H7 (cell line): ENCODE measurements around the gene DHRSX. TPM values are rescaled to one million over a fixed set of nuclear protein-coding genes. Genes with fewer than 3 reads are reported as not detected.

Experiments
- DNase-seq: peaks from one replicate; pipeline ENCODE4 v3.0.0; 2012
- H3K27me3 ChIP-seq: 2 replicates; pipeline ENCODE4 v1.6.0; 2011; ENCODE audit warnings: mild to moderate bottlenecking, low read length; ENCODE audit not compliant: control insufficient read depth, insufficient read depth
- H3K36me3 ChIP-seq: replicated peaks from 2 replicates; pipeline ENCODE4 v1.5.1; 2011; ENCODE audit warnings: low read length; ENCODE audit not compliant: control insufficient read depth, insufficient read depth
- H3K4me3 ChIP-seq: 2 replicates; pipeline ENCODE4 v1.5.1; 2011; ENCODE audit warnings: low read depth, mild to moderate bottlenecking, control low read depth, low read length, moderate library complexity; ENCODE audit not compliant: insufficient read depth
- total RNA-seq: library from RNA; depleted of rRNA; stranded (reverse); fragments of >200 nt; shearing (Covaris generic); gene quantifications from 2 replicates; pipeline ENCODE4 v1.2.3, GENCODE V29; 2014; rRNA removed

DHRSX gene, protein sequence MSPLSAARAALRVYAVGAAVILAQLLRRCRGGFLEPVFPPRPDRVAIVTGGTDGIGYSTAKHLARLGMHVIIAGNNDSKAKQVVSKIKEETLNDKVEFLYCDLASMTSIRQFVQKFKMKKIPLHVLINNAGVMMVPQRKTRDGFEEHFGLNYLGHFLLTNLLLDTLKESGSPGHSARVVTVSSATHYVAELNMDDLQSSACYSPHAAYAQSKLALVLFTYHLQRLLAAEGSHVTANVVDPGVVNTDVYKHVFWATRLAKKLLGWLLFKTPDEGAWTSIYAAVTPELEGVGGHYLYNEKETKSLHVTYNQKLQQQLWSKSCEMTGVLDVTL
- 25.5 and 29.6 TPM in 2 replicates for total RNA-seq

DNA sequence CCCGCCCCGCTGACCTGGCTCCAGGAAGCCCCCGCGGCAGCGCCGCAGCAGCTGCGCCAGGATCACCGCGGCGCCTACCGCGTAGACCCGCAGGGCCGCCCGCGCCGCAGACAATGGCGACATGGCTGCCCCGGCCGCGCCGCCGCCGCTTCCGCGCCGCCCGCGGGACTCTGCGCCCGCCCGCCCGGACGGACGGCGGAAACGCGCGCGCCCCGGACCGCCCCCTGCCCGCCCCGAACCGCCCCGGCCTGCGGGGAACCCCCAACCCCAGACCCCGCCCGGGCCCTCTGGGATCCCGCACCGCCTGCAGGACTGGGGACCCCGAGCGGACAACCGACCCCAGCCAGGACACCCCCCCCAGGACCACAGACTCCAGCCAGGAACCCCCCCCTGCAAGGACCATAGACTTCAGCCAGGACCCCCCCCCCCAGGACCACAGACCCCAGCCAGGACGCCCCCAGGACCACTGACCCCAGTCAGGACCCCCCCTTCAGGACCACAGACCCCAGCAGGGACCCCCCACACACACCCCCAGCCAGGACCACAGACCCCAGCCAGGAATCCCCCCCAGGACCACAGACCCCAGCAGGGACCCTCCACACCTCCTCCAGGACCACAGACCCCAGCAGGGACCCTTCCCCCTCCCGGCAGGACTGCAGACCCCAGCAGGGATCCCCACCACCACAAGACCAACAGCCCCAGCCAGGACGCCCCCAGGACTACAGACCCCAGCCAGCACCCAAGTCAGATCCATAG lies at the start of gene DHRSX, which contains the start of gene ZBED1:
TSS of gene DHRSX (minus strand) at position 174 of the 756 bp plus-strand sequence. CDS start at position 123, 51 bp downstream.
TSS of gene ZBED1 (minus strand) at position 174 of the 756 bp plus-strand sequence. CDS start 10,257 bp downstream, outside the sequence.
- H3K4me3 ChIP-seq: peak within 1 kb of the TSS; percentile 69
- DNase-seq: peak; percentile 91
- no peaks in the 10 kb centered on the region for H3K27me3 ChIP-seq
- no peaks in the 10 kb centered on the region for H3K36me3 ChIP-seq

- no peak overlapping the region for H3K4me3 ChIP-seq
- no peak for DNase-seq
- H3K27me3 ChIP-seq: no peaks in the 10 kb centered on the region
- no peaks in the 10 kb centered on the region for H3K36me3 ChIP-seq
Measured at GRCh38 chrX:2549876-2550275, 49.1 kb upstream of the DHRSX start.

- Histone ChIP-seq H3K36me3 (no peaks in the 10 kb centered on the region), H3K4me3 (no peak overlapping the region), H3K27me3 (no peaks in the 10 kb centered on the region)
- DNase-seq: peak; percentile 31
Measured at GRCh38 chrX:2548711-2549423, 48.1 kb upstream of the DHRSX start.

DNA sequence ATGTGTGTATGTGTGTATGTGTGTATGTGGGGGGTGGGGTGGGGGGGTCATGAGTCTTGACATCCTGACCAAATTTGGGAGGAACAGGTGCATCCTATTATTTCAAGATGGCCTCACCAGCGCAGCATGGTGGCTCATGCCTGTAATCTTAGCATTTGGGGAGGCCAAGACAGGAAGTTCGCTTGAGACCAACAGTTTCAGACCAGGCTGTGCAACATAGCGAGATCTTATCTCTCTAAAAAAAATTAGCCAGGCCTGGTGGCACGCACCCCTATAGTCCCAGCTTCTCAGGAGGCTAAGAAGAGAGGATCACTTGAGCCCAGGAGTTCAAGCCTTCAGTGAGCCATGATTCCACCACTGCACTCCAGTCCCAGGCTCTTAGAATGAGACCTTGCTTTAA lies 47.0 kb upstream of the DHRSX start:
- Histone ChIP-seq H3K36me3 (no peaks in the 10 kb centered on the region), H3K27me3 (no peaks in the 10 kb centered on the region), H3K4me3 (no peak overlapping the region)
- no peak for DNase-seq

DNA sequence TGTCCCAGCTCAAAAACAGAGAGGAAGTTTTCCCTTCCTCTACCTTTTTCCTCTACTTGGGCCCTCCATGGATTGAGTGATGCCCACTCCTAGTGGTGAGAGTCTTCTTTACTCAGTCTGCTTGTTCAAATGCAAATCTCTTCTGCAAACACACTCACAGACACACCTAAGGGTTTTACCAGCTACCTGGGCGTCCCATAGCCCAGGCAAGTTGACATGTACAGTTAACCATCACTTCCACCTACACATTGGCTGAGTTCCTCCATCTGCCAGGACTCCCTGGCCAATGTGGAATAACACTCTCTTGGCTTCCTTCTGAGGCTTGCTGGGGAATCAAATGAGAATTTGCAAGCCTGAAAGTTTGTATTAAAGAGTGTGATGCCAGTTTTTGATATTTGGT lies 45.7 kb upstream of the DHRSX start:
- Histone ChIP-seq H3K27me3 (no peaks in the 10 kb centered on the region), H3K4me3 (no peak overlapping the region), H3K36me3 (no peaks in the 10 kb centered on the region)
- no peak for DNase-seq

DNA sequence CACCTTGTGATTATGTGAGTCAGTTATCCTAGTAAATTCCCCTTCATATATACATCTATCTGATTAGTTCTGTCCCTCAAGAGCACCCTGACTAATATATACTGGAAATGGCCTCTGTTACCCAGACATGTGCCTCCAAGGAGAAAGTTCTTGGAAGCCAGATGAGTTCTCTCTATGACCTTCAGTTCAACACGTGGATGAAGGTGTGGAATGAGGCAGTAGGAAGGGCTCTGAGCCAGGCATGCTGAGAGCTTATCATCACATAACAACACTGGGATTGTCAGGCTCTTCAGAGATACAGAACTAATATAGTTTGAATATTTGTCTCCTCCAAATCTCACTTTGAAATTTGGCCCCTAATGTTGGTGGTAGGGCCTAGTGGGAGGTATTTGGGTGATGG lies 44.4 kb upstream of the DHRSX start:
- no peaks in the 10 kb centered on the region for H3K36me3 ChIP-seq
- no peaks in the 10 kb centered on the region for H3K27me3 ChIP-seq
- no peak overlapping the region for H3K4me3 ChIP-seq
- DNase-seq: no peak

- H3K36me3 ChIP-seq: no peaks in the 10 kb centered on the region
- H3K4me3 ChIP-seq: no peak overlapping the region
- DNase-seq: no peak
- no peaks in the 10 kb centered on the region for H3K27me3 ChIP-seq
Measured at GRCh38 chrX:2542826-2543521, 42.2 kb upstream of the DHRSX start.

GRCh38 chrX:2541603-2542002 lies 40.8 kb upstream of the DHRSX start:
- DNase-seq: no peak
- no peaks in the 10 kb centered on the region for H3K27me3 ChIP-seq
- H3K36me3 ChIP-seq: no peaks in the 10 kb centered on the region
- H3K4me3 ChIP-seq: no peak overlapping the region

GRCh38 chrX:2540426-2540947 lies 39.7 kb upstream of the DHRSX start:
- H3K27me3 ChIP-seq: no peaks in the 10 kb centered on the region
- H3K4me3 ChIP-seq: no peak overlapping the region
- H3K36me3 ChIP-seq: no peaks in the 10 kb centered on the region
- no peak for DNase-seq

- no peak overlapping the region for H3K4me3 ChIP-seq
- DNase-seq: no peak
- H3K27me3 ChIP-seq: no peaks in the 10 kb centered on the region
- H3K36me3 ChIP-seq: no peaks in the 10 kb centered on the region
Measured at GRCh38 chrX:2539586-2539985, 38.8 kb upstream of the DHRSX start.

DNA sequence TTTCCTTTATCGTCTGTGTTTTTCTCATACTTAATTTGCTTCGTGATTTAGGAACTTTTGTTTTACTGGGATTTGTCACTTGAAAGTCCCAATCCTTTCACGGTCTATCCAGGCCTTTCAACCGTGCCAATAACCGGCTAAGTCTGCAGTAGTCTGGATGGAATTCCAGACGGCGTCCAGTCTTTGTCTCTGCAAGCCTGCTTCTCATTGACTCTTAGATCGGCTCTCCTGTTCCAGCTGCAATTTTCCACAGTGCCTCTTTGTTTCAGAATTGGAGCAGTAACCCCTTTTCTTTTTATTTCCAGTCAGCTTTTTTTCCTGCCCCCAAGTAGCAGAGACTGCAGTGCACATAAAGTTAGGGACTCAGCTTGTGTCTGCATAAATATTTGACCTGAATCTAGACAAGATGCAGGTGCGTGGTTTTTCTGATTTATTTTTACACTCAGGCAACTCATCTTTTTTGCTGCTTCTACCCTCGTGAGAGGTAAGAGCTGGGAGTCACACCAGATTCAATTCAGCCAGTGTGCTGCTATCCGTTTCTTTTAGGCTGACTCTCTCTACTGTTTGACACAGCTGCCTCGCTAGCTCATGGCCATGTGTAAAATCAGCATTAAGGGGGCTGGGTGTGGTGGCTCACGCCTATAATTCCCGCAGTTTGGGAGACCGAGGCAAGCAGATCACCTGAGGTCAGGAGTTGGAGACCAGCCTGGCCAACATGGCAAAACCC lies 37.4 kb upstream of the DHRSX start:
- H3K4me3 ChIP-seq: no peak overlapping the region
- H3K27me3 ChIP-seq: no peaks in the 10 kb centered on the region
- H3K36me3 ChIP-seq: no peaks in the 10 kb centered on the region
- no peak for DNase-seq

DNA sequence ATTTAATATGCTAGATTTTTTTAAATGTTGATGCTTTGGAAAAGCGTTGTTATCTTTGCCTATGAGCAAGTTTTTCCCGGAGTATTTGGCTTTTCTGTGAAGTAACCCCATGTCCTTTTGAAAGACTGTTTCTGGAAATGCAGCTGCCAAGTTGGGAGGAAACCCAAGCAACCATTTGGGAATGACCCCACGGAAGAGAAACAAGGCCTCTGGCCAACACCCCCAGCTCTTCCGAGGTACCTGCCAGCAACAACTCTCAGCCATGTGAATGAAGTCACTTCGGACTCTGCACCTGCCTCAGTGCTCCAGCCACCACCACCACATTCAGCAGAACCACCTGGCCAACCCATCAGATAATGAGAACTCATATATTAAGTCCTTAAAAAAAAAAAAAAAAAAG lies 36.2 kb upstream of the DHRSX start:
- no peaks in the 10 kb centered on the region for H3K27me3 ChIP-seq
- H3K36me3 ChIP-seq: no peaks in the 10 kb centered on the region
- DNase-seq: no peak
- H3K4me3 ChIP-seq: no peak overlapping the region

- Histone ChIP-seq H3K4me3 (no peak overlapping the region), H3K27me3 (no peaks in the 10 kb centered on the region), H3K36me3 (no peaks in the 10 kb centered on the region)
- no peak for DNase-seq
Measured at GRCh38 chrX:2536141-2536540, 35.4 kb upstream of the DHRSX start.
